Dermis microvascular lymphatic vessel endothelial cell (primary cell): ENCODE data around the gene NTM. TPM values are rescaled to one million over a fixed set of nuclear protein-coding genes. Genes with fewer than 3 reads are reported as not detected.

Experiments used
- DNase-seq, 2 donors: peaks; one replicate each; pipeline versions ENCODE4 v3.0.0 to v3.0.0-alpha.2; 2010; ENCODE audit warnings: low read depth in 2 of 2
- total RNA-seq: library from RNA; depleted of rRNA; stranded (reverse); fragments of >200 nt; gene quantifications from 2 replicates; pipeline ENCODE4 v1.2.1, GENCODE V29; 2014

The NTM gene
- total RNA-seq, 1 donor from 2014 or later: under 0.01 TPM

- no peak for DNase-seq
Measured at GRCh38 chr11:131855320-131855719, 484.9 kb downstream of the NTM start.

- no peak for DNase-seq
Measured at GRCh38 chr11:131857246-131857645, 486.8 kb downstream of the NTM start.

- no peak for DNase-seq
Measured at GRCh38 chr11:131858505-131858904, 488.1 kb downstream of the NTM start.

- DNase-seq: peak in 1 of 2 donors; percentile 21
Measured at GRCh38 chr11:131859538-131860210, 489.3 kb downstream of the NTM start.

GRCh38 chr11:131864228-131864627 is 493.8 kb downstream of the NTM start:
- DNase-seq: no peak

- DNase-seq: no peak
Measured at GRCh38 chr11:131865860-131866259, 495.4 kb downstream of the NTM start.

- no peak for DNase-seq
Measured at GRCh38 chr11:131866535-131867400, 496.4 kb downstream of the NTM start.

GRCh38 chr11:131867457-131868257 is 497.2 kb downstream of the NTM start:
- peak; percentile 30 to 55 for DNase-seq

- DNase-seq: peak in 1 of 2 donors; percentile 18
Measured at GRCh38 chr11:131868629-131869507, 498.5 kb downstream of the NTM start.

GRCh38 chr11:131870305-131870704 is 499.9 kb downstream of the NTM start:
- no peak for DNase-seq

GRCh38 chr11:131871006-131871405 is 500.6 kb downstream of the NTM start:
- no peak for DNase-seq

- DNase-seq: no peak
Measured at GRCh38 chr11:131874070-131874469, 503.7 kb downstream of the NTM start.

GRCh38 chr11:131875611-131876010 is 505.2 kb downstream of the NTM start:
- no peak for DNase-seq

- no peak for DNase-seq
Measured at GRCh38 chr11:131877246-131877942, 507.0 kb downstream of the NTM start.

GRCh38 chr11:131880316-131880715 is 509.9 kb downstream of the NTM start:
- DNase-seq: no peak

- DNase-seq: no peak
Measured at GRCh38 chr11:131880976-131881375, 510.6 kb downstream of the NTM start.

- DNase-seq: no peak
Measured at GRCh38 chr11:131883332-131883731, 512.9 kb downstream of the NTM start.

- no peak for DNase-seq
Measured at GRCh38 chr11:131884461-131885073, 514.2 kb downstream of the NTM start.

GRCh38 chr11:131885431-131885830 is 515.0 kb downstream of the NTM start:
- DNase-seq: no peak

- no peak for DNase-seq
Measured at GRCh38 chr11:131886201-131886600, 515.8 kb downstream of the NTM start.
